CD4-positive, CD25-positive, alpha-beta regulatory T cell (primary cell): ENCODE data around the gene BCOR. TPM values are rescaled to one million over a fixed set of nuclear protein-coding genes. Genes with fewer than 3 reads are reported as not detected.

Experiments used
- ATAC-seq, 2 donors: fragments of 150-1000 bp; cut with Tn5 transposase; one replicate each; pipeline ENCODE4 v1.10.0; 2021; ENCODE audit warnings: low read depth in 2 of 2, moderate number of reproducible peaks in 2 of 2, moderate library complexity in 1 of 2
- DNase-seq, 3 donors: peaks; one replicate each; pipeline versions ENCODE4 v3.0.0 to v3.0.0-alpha.2; 2012 to 2022; ENCODE audit warnings: mixed read lengths in 1 of 3
- H3K27ac ChIP-seq: one replicate; pipeline ENCODE4 v1.7.0; 2013; ENCODE audit warnings: mild to moderate bottlenecking, low read length; ENCODE audit not compliant: insufficient read depth, poor library complexity, severe bottlenecking
- H3K27me3 ChIP-seq: one replicate; pipeline ENCODE4 v1.7.0; 2013; ENCODE audit warnings: low read length; ENCODE audit not compliant: control insufficient read depth, insufficient read depth
- H3K36me3 ChIP-seq: one replicate; pipeline ENCODE4 v1.7.0; 2013; ENCODE audit warnings: mild to moderate bottlenecking, low read length, moderate library complexity; ENCODE audit not compliant: control insufficient read depth, insufficient read depth
- H3K4me1 ChIP-seq: 2 replicates; pipeline ENCODE4 v1.7.0; 2013; ENCODE audit warnings: mild to moderate bottlenecking, low read length; ENCODE audit not compliant: insufficient read depth, control insufficient read depth, poor library complexity, severe bottlenecking
- H3K4me3 ChIP-seq: one replicate; pipeline ENCODE4 v1.7.0; 2013; ENCODE audit warnings: low read depth, mild to moderate bottlenecking, low read length, moderate library complexity
- H3K9me3 ChIP-seq, 2 experiments: 1 replicate in 1 of 2; 2 replicates in 1 of 2; pipeline ENCODE4 v1.7.0; 2013; ENCODE audit warnings: low read length in 2 of 2, mild to moderate bottlenecking in 1 of 2, moderate library complexity in 1 of 2; ENCODE audit not compliant: control insufficient read depth in 2 of 2
- H3K27ac Mint-ChIP-seq, 3 donors: one replicate each; pipeline ENCODE4 v1.8.0; 2020 to 2022; ENCODE audit warnings: mild to moderate bottlenecking in 3 of 3, mixed read lengths in 3 of 3, moderate library complexity in 2 of 3
- H3K27me3 Mint-ChIP-seq: one replicate; pipeline ENCODE4 v1.8.0; 2022; ENCODE audit warnings: mild to moderate bottlenecking, mixed read lengths
- H3K36me3 Mint-ChIP-seq: one replicate; pipeline ENCODE4 v1.8.0; 2020; ENCODE audit warnings: mixed read lengths
- H3K4me1 Mint-ChIP-seq, 4 donors: one replicate each; pipeline ENCODE4 v1.8.0; 2020 to 2022; ENCODE audit warnings: mixed read lengths in 4 of 4, mild to moderate bottlenecking in 1 of 4
- H3K4me3 Mint-ChIP-seq, 4 donors: one replicate each; pipeline ENCODE4 v1.8.0; 2020 to 2022; ENCODE audit warnings: mild to moderate bottlenecking in 4 of 4, mixed read lengths in 4 of 4, moderate library complexity in 3 of 4
- H3K9me3 Mint-ChIP-seq, 7 donors: one replicate each; pipeline ENCODE4 v1.8.0; 2020 to 2022; ENCODE audit warnings: mixed read lengths in 7 of 7, mild to moderate bottlenecking in 3 of 7, moderate library complexity in 2 of 7
- polyA plus RNA-seq, 4 donors: library from polyadenylated mRNA; unstranded; fragments of 300-500 nt; fragmentation: Illumina TruSeq; gene quantifications; one replicate each; pipeline ENCODE4 v1.2.3, GENCODE V29; 2021
- total RNA-seq: library from RNA; stranded (reverse); gene quantifications from one replicate; pipeline ENCODE4 v1.2.3, GENCODE V29; 2022

BCOR gene
- total and polyA plus RNA-seq, 5 donors from 2014 or later, result 2.5 to 38.0 (median 3.8) TPM

DNA sequence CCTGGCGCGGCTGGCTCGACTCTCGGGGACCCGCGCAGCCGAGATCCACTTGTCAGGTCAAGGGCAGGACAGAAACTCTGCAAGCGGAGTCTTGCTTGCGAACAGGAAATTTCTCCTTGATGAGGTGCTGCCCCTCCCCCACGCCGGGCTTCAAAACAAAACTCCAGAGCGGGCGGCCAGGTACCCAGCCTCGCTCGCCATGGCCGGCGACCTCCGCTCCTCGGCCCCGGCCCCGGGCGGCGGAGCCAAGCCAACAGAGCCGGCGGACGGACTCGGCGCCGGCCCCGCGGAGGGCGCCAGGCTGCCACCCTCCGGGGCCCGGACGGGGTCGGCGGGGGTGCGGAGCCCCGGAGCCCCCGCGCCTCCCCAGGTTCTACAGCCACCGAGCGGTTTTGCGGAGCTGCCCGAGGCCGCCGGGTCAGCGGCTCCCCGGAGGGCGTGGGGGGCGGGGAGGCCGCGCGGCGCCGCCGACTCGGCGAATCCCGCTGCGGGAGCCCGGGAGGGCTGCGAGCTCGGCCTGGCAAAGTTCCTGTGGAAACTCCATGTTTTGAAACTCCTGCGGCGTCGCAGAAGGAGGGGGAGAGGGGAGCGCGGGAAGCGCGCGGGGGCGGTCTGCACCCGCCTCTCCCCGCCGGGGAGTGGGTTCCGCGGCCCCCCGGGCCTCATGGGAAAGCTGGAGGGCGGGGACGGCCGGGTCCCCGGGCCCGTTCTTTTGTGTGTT lies 11.7 kb upstream of the BCOR start:
- no peaks in the 10 kb centered on the region for H3K9me3 ChIP-seq
- Mint-ChIP-seq H3K9me3 (peaks cover 0 to 6% (median 0%) of the 10 kb centered on the region in 7 donors), H3K4me3 (peak overlapping the region in 3 of 4 donors; percentile 46 to 90 (median 49)), H3K36me3 (no peaks in the 10 kb centered on the region), H3K27me3 (peaks cover 4% of the 10 kb centered on the region), H3K4me1 (peaks cover 0 to 17% (median 1%) of the 10 kb centered on the region in 4 donors), H3K27ac (no peak overlapping the region)
- DNase-seq (peak in 1 of 3 donors; percentile 28), ATAC-seq (no peak)
- no peak overlapping the region for H3K27ac ChIP-seq
- peaks cover 29% of the 10 kb centered on the region for H3K4me1 ChIP-seq
- H3K27me3 ChIP-seq, result no peaks in the 10 kb centered on the region
- no peaks in the 10 kb centered on the region for H3K36me3 ChIP-seq
- no peak overlapping the region for H3K4me3 ChIP-seq

DNA sequence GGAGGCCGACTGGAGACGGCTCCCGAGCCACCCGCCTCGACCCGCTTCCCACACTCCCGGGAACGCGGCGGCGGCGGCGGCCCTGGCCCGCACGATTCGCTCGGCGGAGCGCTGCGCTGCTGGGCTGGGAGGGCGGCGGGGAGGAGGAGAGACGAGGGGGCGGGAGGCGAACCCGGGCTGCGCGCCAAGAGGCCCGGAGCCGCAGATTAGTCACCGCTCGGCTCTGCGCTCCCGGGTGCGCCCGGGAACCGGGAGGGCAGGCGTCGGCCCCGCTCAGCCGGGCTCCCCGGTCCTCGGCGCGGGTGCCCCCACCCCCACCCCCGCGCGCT lies 11.2 kb upstream of the BCOR start:
- Mint-ChIP-seq H3K4me1 (peaks cover 0 to 17% (median 1%) of the 10 kb centered on the region in 4 donors), H3K27me3 (peaks cover 4% of the 10 kb centered on the region), H3K9me3 (peaks cover 0 to 6% (median 0%) of the 10 kb centered on the region in 7 donors), H3K27ac (no peak overlapping the region), H3K4me3 (peak overlapping the region in 2 of 4 donors; percentile 73 to 76), H3K36me3 (no peaks in the 10 kb centered on the region)
- peak in 2 of 3 donors; percentile 39 to 40 for DNase-seq
- Histone ChIP-seq H3K4me1 (peaks cover 33% of the 10 kb centered on the region), H3K27me3 (no peaks in the 10 kb centered on the region), H3K36me3 (no peaks in the 10 kb centered on the region), H3K9me3 (no peaks in the 10 kb centered on the region), H3K4me3 (no peak overlapping the region), H3K27ac (no peak overlapping the region)
- ATAC-seq, result peak; percentile 44 to 55

DNA sequence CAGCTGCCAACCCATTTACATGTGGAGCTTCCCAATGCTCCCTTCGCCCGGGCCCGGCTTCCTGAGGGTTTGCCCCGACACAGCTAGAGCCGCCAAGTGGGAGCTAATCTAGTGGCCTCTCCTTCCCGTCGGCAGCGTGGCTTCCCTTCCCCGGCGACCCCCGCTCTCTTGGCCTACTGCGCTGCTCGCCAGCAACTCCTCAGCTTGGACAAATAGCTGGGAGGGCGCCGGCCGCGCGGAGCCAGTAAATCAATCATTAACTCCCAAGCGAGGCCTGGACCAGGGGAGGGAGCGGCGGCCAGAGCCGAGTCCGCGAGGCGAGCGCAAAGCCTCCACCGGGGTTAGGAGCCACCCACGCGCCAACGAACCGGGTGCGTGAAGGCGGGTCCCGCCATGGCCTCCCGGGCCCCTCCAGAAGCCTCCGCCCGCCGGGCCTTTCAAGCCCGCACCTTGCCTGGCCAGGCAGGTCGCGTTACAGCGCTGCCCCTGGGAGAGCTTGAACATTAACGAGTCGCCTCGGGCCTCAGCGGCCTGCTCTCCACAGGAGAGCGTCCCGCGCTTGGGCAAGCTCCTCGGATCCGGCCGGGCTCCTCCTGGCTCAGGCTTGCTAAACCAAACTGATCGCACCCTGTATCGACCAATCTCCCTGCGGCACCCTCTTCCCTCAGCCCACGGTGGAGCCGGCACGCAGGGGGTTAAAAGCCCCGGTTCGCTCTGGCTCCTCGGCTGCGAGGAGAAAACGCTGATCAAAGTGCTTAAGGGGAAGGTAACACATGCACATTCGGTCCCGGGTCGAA lies 10.6 kb upstream of the BCOR start:
- H3K4me1 ChIP-seq, result peaks cover 36% of the 10 kb centered on the region
- H3K9me3 ChIP-seq, result no peaks in the 10 kb centered on the region
- H3K36me3 Mint-ChIP-seq, result no peaks in the 10 kb centered on the region
- H3K27me3 Mint-ChIP-seq, result peaks cover 4% of the 10 kb centered on the region
- H3K9me3 Mint-ChIP-seq, result peaks cover 0 to 6% (median 0%) of the 10 kb centered on the region in 7 donors
- H3K36me3 ChIP-seq, result no peaks in the 10 kb centered on the region
- peak overlapping the region; percentile 32 to 76 (median 60) for H3K4me3 Mint-ChIP-seq
- DNase-seq (no peak), ATAC-seq (no peak)
- no peaks in the 10 kb centered on the region for H3K27me3 ChIP-seq
- H3K27ac Mint-ChIP-seq, result no peak overlapping the region
- no peak overlapping the region for H3K27ac ChIP-seq
- no peak overlapping the region for H3K4me3 ChIP-seq
- H3K4me1 Mint-ChIP-seq, result peaks cover 0 to 17% (median 1%) of the 10 kb centered on the region in 4 donors

DNA sequence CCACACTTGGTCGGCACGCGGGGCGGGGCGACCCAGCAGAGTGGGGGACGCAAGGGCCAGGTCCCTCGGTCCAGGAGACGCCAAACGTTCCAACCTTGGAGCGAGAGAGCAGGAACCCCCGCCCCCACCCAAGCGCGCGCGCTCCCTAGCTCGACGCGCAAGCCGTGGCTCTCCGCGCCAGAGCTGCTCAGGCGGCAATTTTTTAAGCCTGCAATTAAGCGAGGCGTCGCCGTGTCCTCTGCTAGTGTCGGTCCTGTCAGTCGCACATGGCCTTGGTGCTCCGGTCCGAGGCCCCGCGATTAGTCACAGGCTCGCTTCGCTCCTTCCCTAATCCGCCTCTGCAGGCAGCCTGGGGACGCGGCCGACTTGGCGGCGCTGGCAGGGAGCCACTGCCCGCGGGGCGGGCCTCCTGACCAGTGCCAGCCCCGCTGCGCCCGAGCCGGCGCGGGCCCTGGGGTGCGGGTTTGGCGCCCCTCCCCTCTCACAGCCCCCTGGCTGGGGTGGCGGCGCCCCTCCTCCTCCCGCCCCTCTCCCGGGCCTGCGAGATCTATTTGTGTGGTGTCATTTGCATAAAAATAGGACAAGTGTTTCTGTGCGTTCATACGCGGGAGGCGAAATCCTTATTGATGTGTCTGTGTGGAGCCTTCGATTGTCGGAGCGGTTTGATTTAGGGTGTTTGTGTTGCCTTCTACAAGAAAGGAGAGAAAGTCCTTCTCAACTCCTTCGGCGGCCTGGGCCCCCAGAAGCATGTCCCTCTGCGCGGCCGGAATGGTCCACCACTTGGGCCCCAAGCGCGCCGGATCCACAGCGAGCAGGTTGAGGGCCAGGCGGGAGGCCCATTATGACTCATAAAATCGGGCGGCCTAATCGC lies 9.8 kb upstream of the BCOR start:
- DNase-seq (peak in 1 of 3 donors; percentile 44), ATAC-seq (no peak)
- Histone ChIP-seq H3K4me3 (peak overlapping the region; percentile 66), H3K36me3 (no peaks in the 10 kb centered on the region), H3K27ac (no peak overlapping the region), H3K27me3 (no peaks in the 10 kb centered on the region), H3K9me3 (no peaks in the 10 kb centered on the region), H3K4me1 (peaks cover 36% of the 10 kb centered on the region)
- no peaks in the 10 kb centered on the region for H3K36me3 Mint-ChIP-seq
- H3K27ac Mint-ChIP-seq, result no peak overlapping the region
- peaks cover 4% of the 10 kb centered on the region for H3K27me3 Mint-ChIP-seq
- H3K4me3 Mint-ChIP-seq, result peak overlapping the region; percentile 85 to 96 (median 90)
- H3K9me3 Mint-ChIP-seq, result peaks cover 0 to 6% (median 0%) of the 10 kb centered on the region in 7 donors
- peaks cover 0 to 20% (median 1%) of the 10 kb centered on the region in 4 donors for H3K4me1 Mint-ChIP-seq

DNA sequence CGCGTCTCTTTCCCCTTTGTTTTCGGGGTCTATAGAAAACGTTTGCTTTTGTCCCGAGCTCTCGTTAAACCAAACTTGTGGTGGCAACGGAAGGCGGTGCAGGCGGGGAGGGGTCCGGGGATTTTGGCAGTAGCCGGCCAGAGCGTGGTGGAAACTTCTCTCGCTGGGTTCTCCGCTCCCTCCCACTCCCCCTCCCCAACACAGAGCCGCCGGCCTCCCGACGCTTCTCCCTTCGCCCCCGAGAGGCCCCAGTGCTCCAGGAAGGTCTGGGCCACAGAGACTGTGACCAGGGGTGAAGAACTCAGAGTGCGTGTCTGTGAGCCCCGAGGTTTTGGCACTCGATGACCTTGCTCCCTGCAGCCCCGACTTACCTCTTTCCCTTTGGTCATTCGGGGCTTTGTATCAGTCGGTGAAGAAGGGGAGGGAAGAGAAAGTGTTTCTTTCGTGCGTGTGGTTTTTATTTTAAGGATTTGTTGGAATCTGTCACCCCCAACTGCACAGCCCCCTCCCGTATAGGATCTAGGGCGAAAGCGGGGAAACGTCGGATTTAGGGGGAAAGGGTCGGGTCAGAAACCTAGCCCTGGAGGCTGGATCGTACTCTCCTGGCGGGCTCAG lies 9.0 kb upstream of the BCOR start:
- ATAC-seq (no peak), DNase-seq (no peak)
- peak overlapping the region; percentile 66 for H3K4me3 ChIP-seq
- no peak overlapping the region for H3K27ac Mint-ChIP-seq
- H3K27ac ChIP-seq, result no peak overlapping the region
- H3K4me1 Mint-ChIP-seq, result peaks cover 0 to 20% (median 1%) of the 10 kb centered on the region in 4 donors
- H3K9me3 ChIP-seq, result no peaks in the 10 kb centered on the region
- peaks cover 4% of the 10 kb centered on the region for H3K27me3 Mint-ChIP-seq
- H3K36me3 Mint-ChIP-seq, result no peaks in the 10 kb centered on the region
- no peaks in the 10 kb centered on the region for H3K27me3 ChIP-seq
- peak overlapping the region; percentile 85 to 96 (median 90) for H3K4me3 Mint-ChIP-seq
- H3K4me1 ChIP-seq, result peaks cover 36% of the 10 kb centered on the region
- H3K9me3 Mint-ChIP-seq, result peaks cover 0 to 6% (median 0%) of the 10 kb centered on the region in 7 donors
- H3K36me3 ChIP-seq, result no peaks in the 10 kb centered on the region

DNA sequence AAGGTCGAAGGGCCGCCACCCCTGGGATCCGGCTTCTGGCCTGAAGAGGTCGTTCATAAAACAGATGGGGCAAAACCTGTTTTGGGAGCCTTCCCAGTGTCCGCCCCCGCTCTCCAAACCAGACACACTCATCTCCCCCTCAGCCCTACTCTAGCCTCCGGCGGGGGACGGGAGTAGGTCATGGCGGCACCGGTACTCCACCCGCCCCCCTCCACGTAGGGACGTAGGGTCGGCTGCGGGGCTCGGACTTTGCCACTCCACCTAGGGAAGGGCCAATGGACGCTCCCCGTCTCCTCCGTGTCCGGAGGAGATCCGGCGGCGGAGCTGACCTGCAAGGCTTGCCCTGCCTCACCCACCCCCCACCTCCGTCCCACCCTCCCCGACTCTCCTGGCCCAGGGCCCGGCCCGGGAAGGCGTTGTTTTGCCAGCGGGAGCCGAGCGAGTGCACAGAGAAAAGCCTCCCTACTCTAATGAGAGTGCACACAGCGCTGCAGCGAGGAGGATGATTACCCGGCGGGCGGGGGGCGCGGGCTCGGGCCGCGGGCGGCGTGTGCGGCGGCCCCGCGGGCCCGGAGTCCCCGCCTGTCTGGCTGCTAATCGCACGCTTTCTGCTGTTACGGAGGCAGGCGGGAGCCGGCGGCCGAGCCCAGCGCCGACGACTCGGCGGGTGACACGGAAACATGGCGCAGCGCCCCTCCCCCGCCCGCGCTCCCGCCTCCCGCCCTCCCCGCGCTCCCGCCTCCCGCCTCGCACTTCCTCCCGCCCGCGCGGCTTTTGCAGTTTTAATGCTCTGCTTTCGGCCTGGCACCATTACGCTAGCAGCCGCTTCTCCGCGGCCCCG lies 8.3 kb upstream of the BCOR start:
- peaks cover 2% of the 10 kb centered on the region for H3K27me3 Mint-ChIP-seq
- peak overlapping the region in 1 of 3 donors; percentile 31 for H3K27ac Mint-ChIP-seq
- no peaks in the 10 kb centered on the region for H3K36me3 Mint-ChIP-seq
- peaks cover 0 to 20% (median 1%) of the 10 kb centered on the region in 4 donors for H3K4me1 Mint-ChIP-seq
- H3K36me3 ChIP-seq, result no peaks in the 10 kb centered on the region
- no peaks in the 10 kb centered on the region for H3K27me3 ChIP-seq
- peak; percentile 24 to 55 for ATAC-seq
- peaks cover 36% of the 10 kb centered on the region for H3K4me1 ChIP-seq
- H3K4me3 ChIP-seq, result peak overlapping the region; percentile 66
- H3K27ac ChIP-seq, result no peak overlapping the region
- H3K4me3 Mint-ChIP-seq, result peak overlapping the region; percentile 85 to 96 (median 90)
- H3K9me3 ChIP-seq, result no peaks in the 10 kb centered on the region
- H3K9me3 Mint-ChIP-seq, result peaks cover 0 to 4% (median 0%) of the 10 kb centered on the region in 7 donors
- DNase-seq, result peak; percentile 57 to 76 (median 65)
